Mammary epithelial cell (primary cell): ENCODE results near the gene ZNF804B.

Source experiments
- CTCF ChIP-seq, 2 donors: IDR thresholded peaks in 1 of 2; conservative IDR thresholded peaks in 1 of 2; 2 replicates each; pipeline ENCODE4 v1.5.1; 2011 to 2012; ENCODE audit warnings: inconsistent platforms in 2 of 2, low read length in 2 of 2, mild to moderate bottlenecking in 2 of 2, control low read depth in 1 of 2, low read depth in 1 of 2; ENCODE audit not compliant: insufficient read depth in 1 of 2; ENCODE audit errors: extremely low read depth in 1 of 2
- EZH2 ChIP-seq: IDR thresholded peaks from 2 replicates; pipeline ENCODE4 v1.6.1; 2012; ENCODE audit warnings: low read length, inconsistent platforms, borderline replicate concordance

GRCh38 chr7:89283302-89283701 lies 523.8 kb downstream of the ZNF804B start:
- TF ChIP-seq CTCF (conservative IDR thresholded peaks at IDR 0.05 in 1 of 2, IDR thresholded peaks at IDR 0.05 in 1 of 2; ENCODE audit: extremely low read depth in 1 of 2, insufficient read depth in 1 of 2, low read depth in 1 of 2, low read length in 2 of 2) (no peak), EZH2 (no peak)
